HG03159 (cell line): ENCODE measurements around the gene PCSK5.
"Not testable (repeated sequence)": the region's sequence is repeated elsewhere in the genome, so short reads cannot be mapped to it uniquely, and the experiment has no call there.

Experiments used
- ATAC-seq: cut with Tn5 transposase; IDR thresholded peaks from one replicate; pipeline ENCODE4 v1.9.1; 2021; ENCODE audit warnings: mild to moderate bottlenecking, moderate library complexity; ENCODE audit not compliant: unreplicated experiment

Gene PCSK5

GRCh38 chr9:75962013-75962661, 71.7 kb downstream of the PCSK5 start:
- ATAC-seq = no peak

GRCh38 chr9:75962662-75963036, 72.2 kb downstream of the PCSK5 start:
- no peak for ATAC-seq

- not testable (repeated sequence) for ATAC-seq
Observed at GRCh38 chr9:75963321-75963720, 72.8 kb downstream of the PCSK5 start.

- ATAC-seq = no peak
Observed at GRCh38 chr9:75964427-75964826, 74.0 kb downstream of the PCSK5 start.

GRCh38 chr9:75965231-75965630, 74.8 kb downstream of the PCSK5 start:
- ATAC-seq = no peak

GRCh38 chr9:75967556-75967955, 77.1 kb downstream of the PCSK5 start:
- ATAC-seq = no peak

- ATAC-seq = no peak
Observed at GRCh38 chr9:75974016-75974766, 83.7 kb downstream of the PCSK5 start.

- no peak for ATAC-seq
Observed at GRCh38 chr9:75975071-75975470, 84.6 kb downstream of the PCSK5 start.

GRCh38 chr9:75976549-75976948, 86.1 kb downstream of the PCSK5 start:
- ATAC-seq = no peak

- no peak for ATAC-seq
Observed at GRCh38 chr9:75979362-75979761, 88.9 kb downstream of the PCSK5 start.

- ATAC-seq = no peak
Observed at GRCh38 chr9:75983319-75984045, 93.0 kb downstream of the PCSK5 start.

GRCh38 chr9:75985515-75985914, 95.0 kb downstream of the PCSK5 start:
- ATAC-seq = no peak

- ATAC-seq = no peak
Observed at GRCh38 chr9:75988663-75989062, 98.2 kb downstream of the PCSK5 start.

GRCh38 chr9:75990156-75990555, 99.7 kb downstream of the PCSK5 start:
- ATAC-seq = no peak

GRCh38 chr9:75990576-75991304, 100.3 kb downstream of the PCSK5 start:
- no peak for ATAC-seq

- ATAC-seq = no peak
Observed at GRCh38 chr9:75992482-75993206, 102.2 kb downstream of the PCSK5 start.

GRCh38 chr9:75993434-75993833, 103.0 kb downstream of the PCSK5 start:
- ATAC-seq = no peak

GRCh38 chr9:75995066-75995465, 104.6 kb downstream of the PCSK5 start:
- ATAC-seq = no peak

GRCh38 chr9:75996726-75997125, 106.3 kb downstream of the PCSK5 start:
- ATAC-seq = no peak

GRCh38 chr9:75997206-75997605, 106.7 kb downstream of the PCSK5 start:
- no peak for ATAC-seq
